ENCODE measurements around the gene XCR1.

DNA sequence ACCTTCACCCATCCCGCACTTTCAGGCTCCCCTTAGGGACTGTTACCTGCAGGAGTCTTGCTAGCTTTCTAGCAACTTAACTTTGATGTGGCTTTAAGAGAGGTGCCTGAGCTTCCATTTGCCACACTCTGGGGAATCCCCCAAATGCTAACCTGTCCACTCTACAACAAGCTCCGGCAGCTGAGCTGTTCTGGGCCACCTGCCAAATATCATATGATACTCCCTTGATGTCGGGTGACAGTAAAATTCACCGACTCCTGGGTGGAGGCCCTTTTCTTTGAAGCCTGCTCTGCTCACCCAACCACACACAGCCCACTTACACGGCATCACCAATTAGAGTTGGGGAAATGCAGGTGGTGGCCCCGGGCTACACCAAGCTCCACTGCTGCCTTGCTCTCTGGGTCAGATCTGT, 38.0 kb upstream of the XCR1 start:
- TF ChIP-seq, protein P1, sequence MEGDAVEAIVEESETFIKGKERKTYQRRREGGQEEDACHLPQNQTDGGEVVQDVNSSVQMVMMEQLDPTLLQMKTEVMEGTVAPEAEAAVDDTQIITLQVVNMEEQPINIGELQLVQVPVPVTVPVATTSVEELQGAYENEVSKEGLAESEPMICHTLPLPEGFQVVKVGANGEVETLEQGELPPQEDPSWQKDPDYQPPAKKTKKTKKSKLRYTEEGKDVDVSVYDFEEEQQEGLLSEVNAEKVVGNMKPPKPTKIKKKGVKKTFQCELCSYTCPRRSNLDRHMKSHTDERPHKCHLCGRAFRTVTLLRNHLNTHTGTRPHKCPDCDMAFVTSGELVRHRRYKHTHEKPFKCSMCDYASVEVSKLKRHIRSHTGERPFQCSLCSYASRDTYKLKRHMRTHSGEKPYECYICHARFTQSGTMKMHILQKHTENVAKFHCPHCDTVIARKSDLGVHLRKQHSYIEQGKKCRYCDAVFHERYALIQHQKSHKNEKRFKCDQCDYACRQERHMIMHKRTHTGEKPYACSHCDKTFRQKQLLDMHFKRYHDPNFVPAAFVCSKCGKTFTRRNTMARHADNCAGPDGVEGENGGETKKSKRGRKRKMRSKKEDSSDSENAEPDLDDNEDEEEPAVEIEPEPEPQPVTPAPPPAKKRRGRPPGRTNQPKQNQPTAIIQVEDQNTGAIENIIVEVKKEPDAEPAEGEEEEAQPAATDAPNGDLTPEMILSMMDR (IDR thresholded peaks at IDR 0.05; ENCODE audit: poor library complexity), result no peak
- TF ChIP-seq EZH2phosphoT487 (IDR thresholded peaks at IDR 0.05; ENCODE audit: low read depth, severe bottlenecking, unreplicated experiment), result no peak
